Femur (tissue), 1 donor: ENCODE measurements around the gene ZNF699.
A peak's percentile ranks its signal among the peaks of the same experiment; 100 is the strongest.

ENCODE experiments used
- DNase-seq: peaks from one replicate; pipeline ENCODE4 v3.0.0-alpha.2; 2017

Gene ZNF699

DNA sequence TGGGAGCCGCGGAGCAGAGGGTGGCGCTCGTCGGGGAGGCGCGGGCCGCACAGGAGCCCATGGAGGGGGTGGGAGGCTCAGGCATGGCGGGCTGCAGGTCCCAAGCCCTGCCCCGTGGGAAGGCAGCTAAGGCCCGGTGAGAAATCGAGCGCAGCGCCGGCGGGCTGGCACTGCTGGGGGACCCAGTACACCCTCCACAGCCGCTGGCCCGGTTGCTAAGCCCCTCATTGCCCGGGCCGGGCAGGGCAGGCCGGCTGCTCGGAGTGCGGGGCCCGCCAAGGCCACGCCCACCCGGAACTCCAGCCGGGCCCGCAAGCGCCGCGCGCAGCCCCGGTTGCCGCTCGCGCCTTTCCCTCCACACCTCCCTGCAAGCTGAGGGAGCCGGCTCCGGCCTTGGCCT, 26.2 kb downstream of the ZNF699 start:
- peak; percentile 16 for DNase-seq

DNA sequence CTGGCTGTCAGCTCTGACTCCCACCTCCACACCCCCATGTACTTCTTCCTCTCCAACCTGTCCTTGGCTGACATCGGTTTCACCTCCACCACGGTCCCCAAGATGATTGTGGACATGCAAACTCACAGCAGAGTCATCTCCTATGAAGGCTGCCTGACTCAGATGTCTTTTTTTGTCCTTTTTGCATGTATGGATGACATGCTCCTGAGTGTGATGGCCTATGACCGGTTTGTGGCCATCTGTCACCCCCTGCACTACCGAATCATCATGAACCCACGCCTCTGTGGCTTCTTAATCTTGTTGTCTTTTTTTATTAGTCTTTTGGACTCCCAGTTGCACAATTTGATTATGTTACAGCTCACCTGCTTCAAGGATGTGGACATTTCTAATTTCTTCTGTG, 58.4 kb downstream of the ZNF699 start:
- no peak for DNase-seq

DNA sequence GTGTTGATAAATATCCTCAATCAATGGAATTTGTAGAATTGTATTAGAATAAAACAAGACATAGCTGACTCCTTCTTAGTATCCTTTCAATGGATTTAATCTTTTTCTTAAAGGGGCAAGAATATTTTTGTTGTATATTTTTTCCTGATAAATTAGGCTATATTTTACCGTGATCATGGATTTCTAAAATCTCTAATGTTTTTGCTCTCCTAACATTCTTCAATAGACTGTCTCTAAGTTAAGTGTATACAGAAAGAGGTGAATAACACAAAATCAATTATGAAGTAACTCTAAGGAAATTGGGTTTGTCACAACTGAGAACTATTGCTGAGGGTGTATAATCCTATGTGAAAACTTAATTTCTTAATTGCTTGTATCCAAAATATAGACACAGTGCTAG, 59.0 kb downstream of the ZNF699 start, which contains the start of gene OR7E24:
TSS of gene OR7E24 (plus strand) at position 301 of the 400 bp plus-strand sequence. CDS start 114 bp downstream, outside the sequence.
- DNase-seq, result no peak
